Measurements from ENCODE around the gene TNRC6B. TPM values are rescaled to one million over a fixed set of nuclear protein-coding genes. Genes with fewer than 3 reads are reported as not detected.

TNRC6B gene
- total and polyA plus RNA-seq, 2 of the 13 experiments (the other 11 are each of a cell fraction or from before 2014, with no cell fraction given), result 8.9 to 13.2 TPM

GRCh38 chr22:40187389-40187788 is 9.7 kb downstream of the TNRC6B start:
- H3K9ac ChIP-seq (ENCODE audit: insufficient read depth, low read depth, low read length), result no peak overlapping the region
- peaks cover 89% of the 10 kb centered on the region for H3K79me2 ChIP-seq (ENCODE audit: insufficient read depth, low read length)
- TF ChIP-seq ZNF3 (CRISPR knock-in tag; IDR thresholded peaks at IDR 0.05), result no peak
- no peak for TF ChIP-seq ZNF670 (CRISPR knock-in tag; IDR thresholded peaks at IDR 0.05; ENCODE audit: borderline replicate concordance)
- no peak for TF ChIP-seq ZFP37 (CRISPR knock-in tag; IDR thresholded peaks at IDR 0.05; ENCODE audit: borderline replicate concordance)
- TF ChIP-seq, protein P1, sequence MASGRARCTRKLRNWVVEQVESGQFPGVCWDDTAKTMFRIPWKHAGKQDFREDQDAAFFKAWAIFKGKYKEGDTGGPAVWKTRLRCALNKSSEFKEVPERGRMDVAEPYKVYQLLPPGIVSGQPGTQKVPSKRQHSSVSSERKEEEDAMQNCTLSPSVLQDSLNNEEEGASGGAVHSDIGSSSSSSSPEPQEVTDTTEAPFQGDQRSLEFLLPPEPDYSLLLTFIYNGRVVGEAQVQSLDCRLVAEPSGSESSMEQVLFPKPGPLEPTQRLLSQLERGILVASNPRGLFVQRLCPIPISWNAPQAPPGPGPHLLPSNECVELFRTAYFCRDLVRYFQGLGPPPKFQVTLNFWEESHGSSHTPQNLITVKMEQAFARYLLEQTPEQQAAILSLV (CRISPR knock-in tag; IDR thresholded peaks at IDR 0.05; ENCODE audit: borderline replicate concordance), result no peak
- H2AFZ ChIP-seq (ENCODE audit: low read length), result no peak overlapping the region
- 89% methylated on average over 7 of the region's 7 CpGs for WGBS (ENCODE audit: low lambda C conversion rate)
- H4K20me1 ChIP-seq (ENCODE audit: insufficient read depth, low read length), result peaks cover 31% of the 10 kb centered on the region
- no peak overlapping the region for H3K4me2 ChIP-seq (ENCODE audit: low read depth, low read length)
- H3K9me3 ChIP-seq (ENCODE audit: low read length), result no peaks in the 10 kb centered on the region
- in situ Hi-C loops (cut with HindIII; ENCODE audit: extremely low pct_ligation_motif_present, low pct_unique_long_range_greater_than_20kb), result no loop called here
- DNase-seq (ENCODE audit: low spot score), result no peak
- H3K27me3 ChIP-seq (ENCODE audit: control insufficient read depth in 1 of 2, insufficient read depth in 2 of 2, low read length in 2 of 2), result no peaks in the 10 kb centered on the region
- peaks cover 36% of the 10 kb centered on the region for H3K4me1 ChIP-seq (ENCODE audit: insufficient read depth, low read length)
- ChIA-PET POLR2A (no interaction called here), CTCF (ENCODE audit: low intra/inter-chr PET ratio, low total read pairs) (no interaction called here)
- no peak overlapping the region for H3K4me3 ChIP-seq (replicated peaks in 1 of 3; ENCODE audit: insufficient read depth in 1 of 3, low read depth in 2 of 3, low read length in 3 of 3)
- intact Hi-C loops (cut with micrococcal nuclease; ENCODE audit: unreplicated experiment), result no loop called here
- no peak for ATAC-seq
- no TSS peak for BruUV-seq (replicated peaks)
- H3K36me3 ChIP-seq (replicated peaks in 1 of 2; ENCODE audit: control insufficient read depth in 1 of 2, insufficient read depth in 2 of 2, low read length in 2 of 2), result no peaks in the 10 kb centered on the region
- no peak for FAIRE-seq
- no peak overlapping the region for H3K27ac ChIP-seq (ENCODE audit: extremely low read length, insufficient read depth, low read length)

GRCh38 chr22:40189997-40190396 is 12.3 kb downstream of the TNRC6B start:
- Histone ChIP-seq H4K20me1 (ENCODE audit: insufficient read depth, low read length) (peaks cover 29% of the 10 kb centered on the region), H3K4me2 (ENCODE audit: low read depth, low read length) (no peak overlapping the region), H3K27me3 (ENCODE audit: control insufficient read depth in 1 of 2, insufficient read depth in 2 of 2, low read length in 2 of 2) (no peaks in the 10 kb centered on the region), H2AFZ (ENCODE audit: low read length) (no peak overlapping the region), H3K36me3 (replicated peaks in 1 of 2; ENCODE audit: control insufficient read depth in 1 of 2, insufficient read depth in 2 of 2, low read length in 2 of 2) (no peaks in the 10 kb centered on the region), H3K4me3 (replicated peaks in 1 of 3; ENCODE audit: insufficient read depth in 1 of 3, low read depth in 2 of 3, low read length in 3 of 3) (no peak overlapping the region), H3K27ac (ENCODE audit: extremely low read length, insufficient read depth, low read length) (no peak overlapping the region), H3K9ac (ENCODE audit: insufficient read depth, low read depth, low read length) (no peak overlapping the region), H3K4me1 (ENCODE audit: insufficient read depth, low read length) (peaks cover 31% of the 10 kb centered on the region), H3K9me3 (ENCODE audit: low read length) (no peaks in the 10 kb centered on the region), H3K79me2 (ENCODE audit: insufficient read depth, low read length) (peaks cover 83% of the 10 kb centered on the region)
- FAIRE-seq (no peak), ATAC-seq (no peak), DNase-seq (ENCODE audit: low spot score) (no peak)
- ChIA-PET POLR2A (no interaction called here), CTCF (ENCODE audit: low intra/inter-chr PET ratio, low total read pairs) (no interaction called here)
- WGBS (ENCODE audit: low lambda C conversion rate), result 100% methylated on average over 1 of the region's 1 CpG
- TF ChIP-seq CC2D1A (CRISPR knock-in tag; IDR thresholded peaks at IDR 0.05) (no peak), ZFP36 (IDR thresholded peaks at IDR 0.05; ENCODE audit: borderline replicate concordance, low read depth, low read length, partially characterized antibody) (no peak), ZKSCAN1 (IDR thresholded peaks at IDR 0.05; ENCODE audit: low read length) (no peak), ZNF737 (CRISPR knock-in tag; IDR thresholded peaks at IDR 0.05; ENCODE audit: borderline replicate concordance) (no peak), RBAK (CRISPR knock-in tag; IDR thresholded peaks at IDR 0.05) (no peak), RBM22 (optimal IDR thresholded peaks at IDR 0.05; ENCODE audit: low read length) (no peak)
- BruUV-seq (replicated peaks), result no TSS peak
- in situ Hi-C loops (cut with HindIII; ENCODE audit: extremely low pct_ligation_motif_present, low pct_unique_long_range_greater_than_20kb) (no loop called here), intact Hi-C loops (cut with micrococcal nuclease; ENCODE audit: unreplicated experiment) (no loop called here)
